ENCODE results near the gene SLC52A3.

Gene SLC52A3

GRCh38 chr20:764255-764654 is 4.0 kb downstream of the SLC52A3 start:
- no peak for DNase-seq

- no peak for DNase-seq
These were observed 6.6 kb downstream of the SLC52A3 start for GRCh38 chr20:761418-762381.

- no peak for DNase-seq
These were observed 7.4 kb downstream of the SLC52A3 start for GRCh38 chr20:760751-761417.

DNA sequence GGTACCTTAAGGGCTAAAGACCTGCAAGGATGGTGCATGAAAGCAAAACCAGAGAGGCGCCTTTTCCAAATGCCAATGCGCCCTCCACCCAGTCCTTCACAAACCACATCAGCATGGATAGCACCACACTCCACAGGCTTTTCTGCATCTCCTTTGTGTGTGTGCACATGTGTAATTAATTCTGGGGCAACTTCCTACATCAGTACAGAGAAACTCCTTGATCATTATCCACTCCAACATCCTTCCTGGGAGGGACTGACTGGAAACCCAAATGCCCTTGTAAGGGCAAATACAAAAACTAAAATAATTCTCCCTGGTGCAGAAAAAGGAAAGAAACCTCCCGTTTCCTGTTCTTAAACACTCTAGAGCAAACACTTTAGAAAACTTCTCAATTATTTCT is 10.8 kb downstream of the SLC52A3 start:
- DNase-seq, result no peak

GRCh38 chr20:755941-756340 is 12.4 kb downstream of the SLC52A3 start:
- DNase-seq, result no peak

DNA sequence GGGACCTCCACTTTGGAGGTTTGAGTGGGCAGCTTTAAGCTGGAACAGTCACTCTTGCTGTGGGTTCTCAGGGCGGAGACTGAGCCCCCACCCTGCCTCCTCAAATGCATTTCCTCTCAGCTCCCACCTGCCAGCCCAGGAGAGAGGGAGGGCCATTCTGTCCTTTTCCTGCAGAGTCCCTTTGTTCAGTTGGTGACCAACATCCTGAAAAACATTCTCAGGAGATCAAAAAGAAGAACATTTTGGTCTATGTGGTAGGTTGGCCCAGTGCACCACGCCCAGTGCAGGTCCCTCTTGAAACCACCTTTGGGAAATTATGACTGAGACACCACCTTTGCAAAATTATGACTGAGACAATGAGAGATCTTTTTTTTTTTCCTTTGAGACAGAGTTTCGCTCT is 13.4 kb downstream of the SLC52A3 start:
- DNase-seq, result no peak

GRCh38 chr20:753897-754635 is 14.2 kb downstream of the SLC52A3 start:
- no peak for DNase-seq

GRCh38 chr20:753136-753535 is 15.2 kb downstream of the SLC52A3 start:
- DNase-seq, result no peak

DNA sequence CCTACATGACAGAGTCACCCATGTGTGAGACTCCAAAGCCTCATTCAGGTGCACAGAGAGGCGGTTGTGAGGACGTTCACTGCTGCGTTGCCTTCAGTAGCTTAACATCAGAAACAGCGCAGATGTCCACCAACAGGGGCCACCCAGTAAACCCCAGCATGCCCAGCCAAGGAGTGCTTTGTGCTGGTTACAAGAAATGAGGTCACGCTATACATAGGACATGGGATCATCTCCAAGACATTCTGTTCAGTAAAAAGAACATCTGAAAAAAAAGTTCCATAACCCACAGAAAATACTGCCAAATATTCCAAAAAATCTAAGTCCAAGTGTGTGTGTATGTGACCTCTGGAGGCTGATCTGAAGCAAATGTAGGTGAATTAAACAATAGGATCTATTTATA is 16.0 kb downstream of the SLC52A3 start:
- DNase-seq, result no peak

DNA sequence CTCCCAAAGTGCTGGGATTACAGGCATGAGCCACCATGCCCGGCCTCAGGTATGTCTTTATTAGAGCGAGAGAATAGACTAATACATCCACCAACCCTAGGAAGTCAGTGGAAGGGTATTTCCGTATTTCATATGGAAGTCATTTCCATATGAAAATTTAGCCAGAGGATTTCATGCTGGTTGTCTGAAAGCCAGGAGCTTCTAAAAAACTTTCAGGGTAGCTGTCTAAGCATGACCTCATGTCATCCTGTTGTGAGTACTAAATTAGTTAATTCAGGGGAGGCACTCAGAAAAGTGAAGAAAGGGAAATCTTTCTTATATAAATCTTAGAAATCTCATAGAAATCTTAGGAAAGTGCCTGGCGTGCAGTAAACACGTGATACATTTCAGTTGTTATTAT is 16.5 kb downstream of the SLC52A3 start:
- DNase-seq, result no peak

DNA sequence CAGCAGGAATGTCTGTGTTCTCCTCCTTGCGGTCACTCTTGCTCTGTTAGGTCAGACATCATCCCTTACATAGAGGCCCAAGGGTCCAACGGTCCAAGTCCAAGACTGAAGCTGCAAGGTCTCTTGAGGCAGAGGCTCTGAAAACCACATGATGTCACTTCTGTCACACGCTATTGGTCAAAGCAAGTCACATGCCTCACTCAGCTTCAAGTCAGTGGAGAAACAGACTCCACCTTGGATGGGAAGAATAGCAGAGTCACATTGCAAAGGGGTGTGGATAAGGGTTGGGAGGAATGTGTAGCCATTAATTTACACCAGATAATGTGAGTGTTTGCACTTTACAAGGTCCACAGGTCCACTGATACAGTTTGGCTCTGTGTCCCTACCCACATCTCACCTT is 17.5 kb downstream of the SLC52A3 start:
- no peak for DNase-seq

DNA sequence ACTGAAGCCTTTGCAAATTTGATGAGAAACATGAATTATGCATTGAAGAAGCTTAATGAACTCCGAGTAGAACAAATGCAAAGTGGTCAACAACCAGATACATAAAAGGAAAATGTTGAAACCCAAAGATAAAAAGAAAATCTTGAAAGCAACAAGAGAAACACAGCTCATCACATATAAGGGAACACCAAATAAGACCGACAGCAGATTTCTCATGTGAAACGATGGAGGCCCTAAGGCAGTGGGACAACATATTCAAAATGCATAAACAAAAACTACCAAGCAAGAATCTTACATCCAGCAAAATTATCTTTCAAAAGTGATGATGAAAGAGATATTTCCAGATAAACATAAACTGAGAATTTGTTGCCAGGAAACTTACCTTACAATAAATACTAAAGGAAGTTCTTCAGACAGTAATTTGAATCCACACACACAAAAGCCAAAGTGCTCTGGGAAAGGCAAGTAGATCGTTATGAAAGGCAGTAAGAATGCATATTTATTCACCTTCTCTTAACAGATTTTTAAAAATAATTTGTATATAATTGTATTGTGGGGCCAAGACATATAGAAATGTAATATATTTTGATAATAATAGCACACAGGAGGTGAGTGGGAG is 22.5 kb downstream of the SLC52A3 start:
- DNase-seq, result no peak

DNA sequence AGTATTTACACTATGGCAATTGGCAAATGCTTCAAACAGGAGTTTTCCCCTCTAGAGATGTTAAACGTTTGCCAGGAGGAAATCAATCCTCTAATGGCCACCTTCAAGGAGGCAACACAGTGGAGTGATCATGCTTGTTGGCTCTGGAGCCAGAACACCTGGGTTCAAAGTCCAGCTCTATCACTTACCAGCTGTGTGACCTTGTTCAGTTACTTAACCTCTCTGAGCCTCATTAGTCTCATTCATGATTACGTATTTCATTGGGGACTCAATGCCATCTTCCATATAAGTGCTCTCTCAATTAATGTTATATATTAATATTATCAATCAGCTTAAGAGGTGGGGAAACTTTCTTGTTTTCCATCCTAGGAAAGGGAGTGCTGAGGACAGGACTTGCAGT is 26.1 kb downstream of the SLC52A3 start:
- no peak for DNase-seq

- no peak for DNase-seq
These were observed 26.7 kb downstream of the SLC52A3 start for GRCh38 chr20:741620-742019.

GRCh38 chr20:740162-740561 is 28.1 kb downstream of the SLC52A3 start:
- no peak for DNase-seq

- DNase-seq, result no peak
These were observed 28.6 kb downstream of the SLC52A3 start for GRCh38 chr20:739736-740135.

DNA sequence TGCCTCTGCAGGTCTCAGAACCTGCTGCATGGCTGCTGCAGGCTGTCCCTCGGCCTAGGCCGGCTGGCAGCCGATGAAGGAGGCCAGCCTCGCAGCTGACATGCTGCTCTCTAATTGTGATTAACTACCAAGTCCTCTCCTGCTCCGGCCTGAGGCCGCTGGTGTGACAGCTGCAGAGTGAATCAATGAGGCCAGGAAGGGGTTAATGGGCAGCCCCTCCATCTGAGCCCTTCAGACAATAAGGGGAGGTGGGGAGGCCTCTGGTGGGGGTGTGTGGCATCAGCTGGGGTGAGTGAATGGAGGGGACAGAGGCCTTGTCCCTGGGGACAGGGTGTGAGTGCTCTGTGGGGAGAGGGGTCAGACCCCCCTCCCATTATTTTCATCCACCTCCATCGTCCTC is 34.4 kb downstream of the SLC52A3 start:
- no peak for DNase-seq

DNA sequence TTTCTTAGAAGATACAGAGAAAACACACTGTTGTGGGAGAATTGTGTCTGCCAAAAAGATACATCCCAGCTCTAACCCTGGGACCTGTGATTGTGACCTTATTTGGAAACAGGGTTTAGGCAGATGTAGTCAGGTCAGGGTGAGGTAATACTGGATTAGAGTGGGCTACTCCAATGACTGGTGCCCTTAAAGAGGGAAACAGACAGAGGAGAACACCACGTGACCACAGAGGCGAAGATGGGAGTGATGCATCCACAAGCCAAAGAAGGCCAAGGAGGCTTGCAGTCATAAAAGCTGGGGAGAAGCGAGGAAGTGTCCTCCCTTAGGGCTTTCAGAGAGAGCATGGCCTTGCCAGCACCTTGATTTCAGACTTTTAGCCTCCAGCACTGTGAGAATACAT is 35.6 kb downstream of the SLC52A3 start:
- no peak for DNase-seq

DNA sequence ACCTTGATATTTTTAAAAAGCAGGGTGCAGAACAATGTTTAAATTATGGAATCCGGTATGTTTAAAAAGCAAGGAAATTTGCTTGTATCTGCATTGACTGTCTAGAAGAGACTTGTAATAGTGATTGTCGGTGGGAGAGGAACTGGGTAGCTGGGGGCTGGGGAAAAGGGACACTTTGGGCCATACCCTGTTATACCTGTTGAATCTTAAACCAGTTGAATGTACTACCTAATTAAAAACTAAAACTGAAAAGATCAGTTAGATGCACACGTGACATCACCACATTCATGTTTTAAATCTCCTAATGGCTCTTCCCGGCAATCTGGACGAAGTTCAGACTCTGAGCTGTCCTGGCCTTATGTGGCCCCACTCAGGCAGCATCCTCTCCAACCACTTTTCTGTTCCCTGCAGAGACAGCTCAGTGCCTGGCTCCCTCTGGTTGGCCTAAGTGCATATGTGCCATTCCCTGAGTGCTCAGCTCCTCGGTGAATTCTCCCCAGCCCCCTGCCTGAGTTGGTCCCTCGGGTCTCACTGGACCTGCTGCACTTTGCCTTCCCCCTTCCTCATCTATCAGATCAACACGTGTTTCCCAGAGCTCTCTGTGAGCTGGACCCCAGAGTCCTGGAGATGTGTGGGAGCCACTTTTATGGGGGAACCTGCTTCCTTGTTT is 36.3 kb downstream of the SLC52A3 start:
- no peak for DNase-seq

- no peak for DNase-seq
These were observed 38.3 kb downstream of the SLC52A3 start for GRCh38 chr20:730005-730404.

- DNase-seq, result no peak
These were observed 39.9 kb downstream of the SLC52A3 start for GRCh38 chr20:728256-728944.

- DNase-seq, result no peak
These were observed 42.1 kb downstream of the SLC52A3 start for GRCh38 chr20:726160-726559.

Data from NCI-H1417 treated with DMSO at 0.1 percent for 48 hours (cell line).